Ovary (tissue), 3 donors: ENCODE data around the gene CENPS.

Source experiments
- EP300 ChIP-seq: sonication (generic); formaldehyde crosslinking; IDR thresholded peaks from one replicate; pipeline ENCODE4 v1.6.1; 2017; ENCODE audit warnings: antibody characterized with exemption
- POLR2A ChIP-seq: fragments of 450-650 bp; IDR thresholded peaks from one replicate; pipeline ENCODE4 v1.6.1; 2017; ENCODE audit warnings: antibody characterized with exemption, mild to moderate bottlenecking, moderate library complexity
- TF ChIP-seq, protein P1 (sequence below), 3 donors: fragments of 450-650 bp in 2 of 3; fragments of 200-600 bp in 1 of 3; IDR thresholded peaks; one replicate each; pipeline versions ENCODE4 v1.5.1 to v1.8.0; 2016 to 2022; ENCODE audit warnings: antibody characterized with exemption in 3 of 3, mild to moderate bottlenecking in 1 of 3
- donor health status: DM: no; HTN: no; CAD: no.

DNA sequence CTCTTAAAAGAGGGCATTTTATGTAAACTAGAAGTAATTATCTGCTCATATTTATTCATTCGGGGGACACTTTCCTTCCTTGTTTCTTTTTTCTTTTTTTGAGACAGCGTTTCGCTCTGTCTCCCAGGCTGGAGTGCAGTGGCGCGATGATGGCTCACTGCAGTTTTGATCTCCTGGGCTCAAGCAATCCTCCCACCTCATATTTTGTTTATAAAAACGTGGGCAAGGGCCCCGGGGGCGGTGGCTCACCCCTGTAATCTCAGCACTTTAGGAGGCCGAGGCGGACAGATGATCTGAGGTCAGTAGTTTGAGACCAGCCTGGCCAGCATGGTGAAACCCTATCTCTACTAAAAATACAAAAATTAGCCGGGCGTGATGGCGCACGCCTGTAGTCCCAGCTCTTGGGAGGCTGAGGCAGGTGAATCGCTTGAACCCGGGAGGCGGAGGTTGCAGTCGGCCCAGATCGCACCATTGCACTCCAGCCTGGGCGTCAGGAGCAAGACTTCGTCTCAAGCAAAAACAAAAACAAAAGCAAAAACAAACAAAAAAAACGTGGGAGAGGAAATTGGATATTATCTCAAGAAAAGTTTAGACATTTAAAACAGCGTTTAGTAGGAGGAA lies 43.0 kb downstream of the CENPS start:
- TF ChIP-seq, protein P1, sequence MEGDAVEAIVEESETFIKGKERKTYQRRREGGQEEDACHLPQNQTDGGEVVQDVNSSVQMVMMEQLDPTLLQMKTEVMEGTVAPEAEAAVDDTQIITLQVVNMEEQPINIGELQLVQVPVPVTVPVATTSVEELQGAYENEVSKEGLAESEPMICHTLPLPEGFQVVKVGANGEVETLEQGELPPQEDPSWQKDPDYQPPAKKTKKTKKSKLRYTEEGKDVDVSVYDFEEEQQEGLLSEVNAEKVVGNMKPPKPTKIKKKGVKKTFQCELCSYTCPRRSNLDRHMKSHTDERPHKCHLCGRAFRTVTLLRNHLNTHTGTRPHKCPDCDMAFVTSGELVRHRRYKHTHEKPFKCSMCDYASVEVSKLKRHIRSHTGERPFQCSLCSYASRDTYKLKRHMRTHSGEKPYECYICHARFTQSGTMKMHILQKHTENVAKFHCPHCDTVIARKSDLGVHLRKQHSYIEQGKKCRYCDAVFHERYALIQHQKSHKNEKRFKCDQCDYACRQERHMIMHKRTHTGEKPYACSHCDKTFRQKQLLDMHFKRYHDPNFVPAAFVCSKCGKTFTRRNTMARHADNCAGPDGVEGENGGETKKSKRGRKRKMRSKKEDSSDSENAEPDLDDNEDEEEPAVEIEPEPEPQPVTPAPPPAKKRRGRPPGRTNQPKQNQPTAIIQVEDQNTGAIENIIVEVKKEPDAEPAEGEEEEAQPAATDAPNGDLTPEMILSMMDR (IDR thresholded peaks at IDR 0.05) = no peak
- no peak for TF ChIP-seq POLR2A
- TF ChIP-seq EP300 = no peak
